ENCODE measurements around the gene EIF4H. TPM values are rescaled to one million over a fixed set of nuclear protein-coding genes. Genes with fewer than 3 reads are reported as not detected.

Gene EIF4H
- total and polyA plus RNA-seq, 2 experiments from 2014 or later = 183 to 309 TPM

DNA sequence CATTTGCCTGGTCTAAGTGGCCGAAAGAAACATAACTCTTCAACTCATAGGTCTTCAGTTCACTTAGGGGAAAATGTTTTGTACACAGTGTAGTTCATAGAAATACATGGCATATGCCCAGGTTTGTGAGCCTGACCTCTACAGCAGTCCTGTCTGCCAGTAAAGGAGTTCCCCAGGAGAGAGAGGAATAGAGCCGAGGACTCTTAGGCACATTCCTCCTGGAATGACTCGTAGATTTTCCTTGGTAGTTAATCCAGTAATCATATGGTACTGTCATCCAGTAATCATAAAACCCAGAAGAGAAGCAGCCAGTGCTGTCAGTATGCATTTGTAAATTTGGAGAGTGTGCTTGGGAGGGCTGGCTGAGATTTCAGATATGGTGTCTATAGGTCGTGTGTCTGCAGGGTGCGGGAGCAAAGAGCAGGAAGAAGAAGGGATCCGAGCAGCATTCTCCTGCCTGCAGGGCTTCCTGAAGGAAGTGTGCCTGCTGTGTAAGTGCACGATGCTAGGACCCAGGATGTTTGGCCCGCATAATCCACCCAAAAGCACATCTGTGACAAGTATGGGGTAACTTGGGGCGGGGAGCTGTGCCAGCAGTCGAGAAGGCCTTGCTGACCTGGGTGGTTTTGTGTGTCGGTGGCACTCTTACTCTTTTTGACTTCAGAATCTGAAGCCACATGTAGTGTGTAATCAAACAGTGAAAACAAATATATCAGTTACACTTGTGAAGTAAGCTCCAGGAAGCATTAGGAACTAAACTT lies 13.9 kb downstream of the EIF4H start (continued):
- TF ChIP-seq EZH2phosphoT487 (IDR thresholded peaks at IDR 0.05; ENCODE audit: unreplicated experiment) (no peak), JUNB (IDR thresholded peaks at IDR 0.05; ENCODE audit: unreplicated experiment) (no peak), ZNF331 (CRISPR knock-in tag; IDR thresholded peaks at IDR 0.05; ENCODE audit: low read depth) (no peak), CREB1 (CRISPR knock-in tag; IDR thresholded peaks at IDR 0.05; ENCODE audit: low read depth) (no peak), STAT1 (IDR thresholded peaks at IDR 0.05; ENCODE audit: unreplicated experiment) (no peak), NANOG (IDR thresholded peaks at IDR 0.05; ENCODE audit: borderline replicate concordance) (no peak)
- TF ChIP-seq, protein P1, sequence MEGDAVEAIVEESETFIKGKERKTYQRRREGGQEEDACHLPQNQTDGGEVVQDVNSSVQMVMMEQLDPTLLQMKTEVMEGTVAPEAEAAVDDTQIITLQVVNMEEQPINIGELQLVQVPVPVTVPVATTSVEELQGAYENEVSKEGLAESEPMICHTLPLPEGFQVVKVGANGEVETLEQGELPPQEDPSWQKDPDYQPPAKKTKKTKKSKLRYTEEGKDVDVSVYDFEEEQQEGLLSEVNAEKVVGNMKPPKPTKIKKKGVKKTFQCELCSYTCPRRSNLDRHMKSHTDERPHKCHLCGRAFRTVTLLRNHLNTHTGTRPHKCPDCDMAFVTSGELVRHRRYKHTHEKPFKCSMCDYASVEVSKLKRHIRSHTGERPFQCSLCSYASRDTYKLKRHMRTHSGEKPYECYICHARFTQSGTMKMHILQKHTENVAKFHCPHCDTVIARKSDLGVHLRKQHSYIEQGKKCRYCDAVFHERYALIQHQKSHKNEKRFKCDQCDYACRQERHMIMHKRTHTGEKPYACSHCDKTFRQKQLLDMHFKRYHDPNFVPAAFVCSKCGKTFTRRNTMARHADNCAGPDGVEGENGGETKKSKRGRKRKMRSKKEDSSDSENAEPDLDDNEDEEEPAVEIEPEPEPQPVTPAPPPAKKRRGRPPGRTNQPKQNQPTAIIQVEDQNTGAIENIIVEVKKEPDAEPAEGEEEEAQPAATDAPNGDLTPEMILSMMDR (conservative IDR thresholded peaks at IDR 0.05; ENCODE audit: low read depth in 2 of 2) = no peak
- TF ChIP-seq, protein P2, sequence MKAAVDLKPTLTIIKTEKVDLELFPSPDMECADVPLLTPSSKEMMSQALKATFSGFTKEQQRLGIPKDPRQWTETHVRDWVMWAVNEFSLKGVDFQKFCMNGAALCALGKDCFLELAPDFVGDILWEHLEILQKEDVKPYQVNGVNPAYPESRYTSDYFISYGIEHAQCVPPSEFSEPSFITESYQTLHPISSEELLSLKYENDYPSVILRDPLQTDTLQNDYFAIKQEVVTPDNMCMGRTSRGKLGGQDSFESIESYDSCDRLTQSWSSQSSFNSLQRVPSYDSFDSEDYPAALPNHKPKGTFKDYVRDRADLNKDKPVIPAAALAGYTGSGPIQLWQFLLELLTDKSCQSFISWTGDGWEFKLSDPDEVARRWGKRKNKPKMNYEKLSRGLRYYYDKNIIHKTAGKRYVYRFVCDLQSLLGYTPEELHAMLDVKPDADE (IDR thresholded peaks at IDR 0.05) = no peak

DNA sequence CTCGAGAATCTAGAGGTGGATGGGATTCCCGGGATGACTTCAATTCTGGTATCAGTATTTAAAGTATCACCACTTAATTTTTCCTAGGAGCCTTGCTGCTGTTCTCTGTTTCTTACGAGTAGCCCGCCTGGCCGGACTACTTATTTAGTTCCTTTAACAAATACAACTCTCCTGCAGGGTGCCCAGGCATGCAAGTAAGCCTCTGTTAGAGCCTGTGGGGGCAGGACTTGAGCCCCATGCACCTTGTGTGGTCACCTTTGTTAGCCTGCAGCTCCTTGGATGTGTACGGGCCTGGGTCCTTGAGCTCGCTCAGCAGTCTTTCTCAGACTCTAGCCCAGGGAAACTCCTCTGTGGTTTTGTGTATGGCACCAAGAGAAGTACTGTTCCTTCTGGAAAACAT lies 16.1 kb downstream of the EIF4H start:
- no peak overlapping the region for H3K4me2 ChIP-seq
- H3K27me3 ChIP-seq (ENCODE audit: insufficient read depth) = no peaks in the 10 kb centered on the region
- H3K4me1 Mint-ChIP-seq = peaks cover 14% of the 10 kb centered on the region; the same call in 2 of the 3 replicates
- H3K4me3 Mint-ChIP-seq = no peak overlapping the region
- no peak overlapping the region for H3K27ac Mint-ChIP-seq
- peaks cover 10% of the 10 kb centered on the region for H3K27me3 Mint-ChIP-seq (ENCODE audit: insufficient read depth, low read depth, poor library complexity)
- H3K27ac ChIP-seq (ENCODE audit: low read depth) = no peak overlapping the region
- H3F3A ChIP-seq (replicated peaks; ENCODE audit: low read depth) = peaks cover 57% of the 10 kb centered on the region
- H3K4me3 ChIP-seq = no peak overlapping the region
- no peak overlapping the region for H2AFZ ChIP-seq
- no peaks in the 10 kb centered on the region for H3K9me2 ChIP-seq (ENCODE audit: insufficient read depth)
- DNase-seq (ENCODE audit: low spot score) (no peak), ATAC-seq (no peak)
- H3K9me3 Mint-ChIP-seq = no peaks in the 10 kb centered on the region; the same call in 2 of the 3 replicates
- TF ChIP-seq EZH2phosphoT487 (IDR thresholded peaks at IDR 0.05; ENCODE audit: unreplicated experiment) (peak; percentile 30), STAT1 (IDR thresholded peaks at IDR 0.05; ENCODE audit: unreplicated experiment) (no peak)
- H3K4me1 ChIP-seq (ENCODE audit: insufficient read depth) = peaks cover 12% of the 10 kb centered on the region; the same call in 1 of the 2 replicates
- H3K36me3 Mint-ChIP-seq (ENCODE audit: low read depth) = peaks cover 87% of the 10 kb centered on the region
- H3K36me3 ChIP-seq (ENCODE audit: insufficient read depth) = peaks cover 65% of the 10 kb centered on the region
- peaks cover 75% of the 10 kb centered on the region for H4K20me1 ChIP-seq (replicated peaks; ENCODE audit: insufficient read depth)
- H3K79me2 ChIP-seq (replicated peaks; ENCODE audit: insufficient read depth) = peaks cover 79% of the 10 kb centered on the region

DNA sequence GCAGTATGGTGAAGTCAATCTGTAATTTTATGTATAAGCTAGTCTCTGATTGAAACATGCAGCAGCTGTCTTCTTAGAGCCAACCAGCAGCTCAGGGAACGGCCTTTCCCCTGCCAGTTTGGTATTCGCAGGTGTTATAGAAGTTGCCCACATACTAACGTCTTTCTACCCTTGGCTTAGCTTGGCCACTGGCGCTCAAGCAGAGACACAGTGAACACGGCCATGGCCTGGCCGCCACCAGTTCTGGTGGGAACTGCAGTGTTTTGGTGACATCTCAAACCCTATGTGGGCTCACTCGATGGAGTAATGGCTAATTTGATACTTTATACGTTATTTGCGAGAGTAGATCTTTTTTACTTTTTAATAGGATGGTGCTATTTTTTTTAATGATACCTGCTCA lies 17.1 kb downstream of the EIF4H start:
- no peak for ATAC-seq
- TF ChIP-seq CREB1 (CRISPR knock-in tag; IDR thresholded peaks at IDR 0.05; ENCODE audit: low read depth) = no peak
- no peak for TF ChIP-seq EZH2 (IDR thresholded peaks at IDR 0.05; ENCODE audit: low read depth, unreplicated experiment)
- no peak for TF ChIP-seq EZH2phosphoT487 (IDR thresholded peaks at IDR 0.05; ENCODE audit: unreplicated experiment)
- no peak for TF ChIP-seq STAT1 (IDR thresholded peaks at IDR 0.05; ENCODE audit: unreplicated experiment)
- no peak for TF ChIP-seq JUNB (IDR thresholded peaks at IDR 0.05; ENCODE audit: unreplicated experiment)
- TF ChIP-seq ZNF331 (CRISPR knock-in tag; IDR thresholded peaks at IDR 0.05; ENCODE audit: low read depth) = no peak
- TF ChIP-seq POLR2AphosphoS5 (IDR thresholded peaks at IDR 0.05; ENCODE audit: low read depth) = no peak
- TF ChIP-seq, protein P2 (IDR thresholded peaks at IDR 0.05) = no peak

More for the DNA sequence above, 17.1 kb downstream of the EIF4H start:
- H3K4me1 Mint-ChIP-seq = peaks cover 7% of the 10 kb centered on the region; the same call in 2 of the 3 replicates
- H4K20me1 ChIP-seq (replicated peaks; ENCODE audit: insufficient read depth) = peaks cover 66% of the 10 kb centered on the region
- peaks cover 94% of the 10 kb centered on the region for H3K36me3 Mint-ChIP-seq (ENCODE audit: low read depth)
- DNase-seq (ENCODE audit: low spot score) = no peak
- peaks cover 65% of the 10 kb centered on the region for H3K36me3 ChIP-seq (ENCODE audit: insufficient read depth)
- H3K27ac ChIP-seq (ENCODE audit: low read depth) = no peak overlapping the region
- H3K27ac Mint-ChIP-seq = no peak overlapping the region
- H3K27me3 Mint-ChIP-seq (ENCODE audit: insufficient read depth, low read depth, poor library complexity) = peaks cover 10% of the 10 kb centered on the region
- no peaks in the 10 kb centered on the region for H3K9me2 ChIP-seq (ENCODE audit: insufficient read depth)
- H3K79me2 ChIP-seq (replicated peaks; ENCODE audit: insufficient read depth) = peaks cover 69% of the 10 kb centered on the region
- H3K4me3 Mint-ChIP-seq = no peak overlapping the region
- no peak overlapping the region for H3K4me3 ChIP-seq
- H3K27me3 ChIP-seq (ENCODE audit: insufficient read depth) = no peaks in the 10 kb centered on the region
- no peak overlapping the region for H3K4me2 ChIP-seq
- no peak overlapping the region for H2AFZ ChIP-seq
- peaks cover 51% of the 10 kb centered on the region for H3F3A ChIP-seq (replicated peaks; ENCODE audit: low read depth)
- no peaks in the 10 kb centered on the region; the same call in 2 of the 3 replicates for H3K9me3 Mint-ChIP-seq
- peaks cover 2% of the 10 kb centered on the region; the same call in 1 of the 2 replicates for H3K4me1 ChIP-seq (ENCODE audit: insufficient read depth)

Measured in GM23338 (cell line).